Measurements from ENCODE around the gene PRR22.
"Not testable (repeated sequence)": the region's sequence is repeated elsewhere in the genome, so short reads cannot be mapped to it uniquely, and the experiment has no call there.

PRR22 gene

DNA sequence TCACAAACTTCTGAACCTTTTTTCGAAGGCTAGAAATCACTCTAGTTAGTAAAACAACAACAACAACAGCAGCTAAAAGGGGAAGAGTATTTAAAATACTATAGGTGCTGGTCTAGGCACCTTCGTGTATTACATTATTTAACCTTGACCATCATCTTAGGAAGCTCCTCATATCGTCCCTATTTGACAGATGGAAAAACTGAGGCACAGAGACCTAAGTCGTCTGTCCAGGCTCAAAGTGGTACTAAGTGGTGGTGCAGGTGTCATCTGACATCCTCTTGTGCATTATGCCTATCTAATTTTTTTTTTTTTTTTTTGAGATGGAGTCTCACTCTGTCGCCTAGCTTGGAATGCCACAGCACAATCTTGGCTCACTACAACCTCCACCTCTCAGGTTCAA is 35.0 kb downstream of the PRR22 start:
- no peak for DNase-seq

DNA sequence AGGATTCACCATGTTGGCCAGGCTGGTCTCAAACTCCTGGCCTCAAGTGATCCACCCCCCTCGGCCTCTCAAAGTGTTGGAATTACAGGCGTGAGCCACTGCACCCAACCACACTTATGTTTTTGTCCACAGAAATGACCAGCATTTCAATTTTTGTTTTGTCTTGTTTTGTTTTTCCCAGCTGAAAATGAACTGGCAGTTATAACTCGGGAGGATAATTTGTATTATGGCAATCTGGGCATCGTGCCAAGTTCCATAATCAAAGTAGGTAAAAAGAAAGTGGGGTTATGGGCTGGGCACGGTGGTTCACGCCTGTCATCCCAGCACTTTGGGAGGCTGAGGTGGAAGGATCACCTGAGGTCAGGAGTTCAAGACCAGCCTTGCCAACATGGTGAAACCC is 35.6 kb downstream of the PRR22 start:
- not testable (repeated sequence) for DNase-seq

DNA sequence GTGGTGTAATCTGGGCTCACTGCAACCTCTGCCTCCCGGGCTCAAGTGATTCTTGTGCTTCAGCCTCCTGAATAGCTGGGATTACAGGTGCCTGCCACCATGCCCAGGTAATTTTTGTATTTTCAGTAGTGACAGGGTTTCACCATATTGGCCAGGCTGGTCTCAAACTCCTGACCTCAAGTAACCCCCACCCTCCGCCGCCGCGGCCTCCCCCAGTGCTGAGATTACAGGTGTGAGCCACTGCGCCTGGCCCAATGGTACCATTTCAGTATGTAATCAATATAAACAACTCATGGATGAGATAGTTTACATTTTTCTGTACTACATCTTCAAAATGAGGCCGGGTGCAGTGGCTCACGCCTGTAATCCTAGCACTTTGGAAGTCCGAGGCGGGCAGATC is 39.5 kb downstream of the PRR22 start:
- DNase-seq: not testable (repeated sequence)

DNA sequence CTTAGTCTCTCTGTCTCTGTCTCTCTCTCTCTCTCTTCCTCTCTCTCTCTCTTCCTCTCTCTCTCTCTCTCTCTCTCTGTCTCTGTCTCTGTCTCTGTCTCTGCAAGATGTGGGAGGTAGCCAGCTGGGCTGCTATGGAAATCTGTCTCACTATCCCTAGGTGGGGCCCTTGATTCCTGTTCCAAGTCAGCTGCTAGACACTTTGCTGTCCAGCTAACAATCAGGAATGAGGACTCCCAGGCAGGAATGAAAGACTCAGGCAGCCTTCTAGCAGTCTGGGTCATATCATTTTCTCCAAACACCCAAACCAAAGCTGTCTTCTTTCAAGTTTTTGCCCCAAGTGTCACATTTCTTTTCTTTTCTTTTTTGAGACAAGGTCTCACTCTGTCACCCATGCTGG is 40.9 kb downstream of the PRR22 start:
- no peak for DNase-seq

DNA sequence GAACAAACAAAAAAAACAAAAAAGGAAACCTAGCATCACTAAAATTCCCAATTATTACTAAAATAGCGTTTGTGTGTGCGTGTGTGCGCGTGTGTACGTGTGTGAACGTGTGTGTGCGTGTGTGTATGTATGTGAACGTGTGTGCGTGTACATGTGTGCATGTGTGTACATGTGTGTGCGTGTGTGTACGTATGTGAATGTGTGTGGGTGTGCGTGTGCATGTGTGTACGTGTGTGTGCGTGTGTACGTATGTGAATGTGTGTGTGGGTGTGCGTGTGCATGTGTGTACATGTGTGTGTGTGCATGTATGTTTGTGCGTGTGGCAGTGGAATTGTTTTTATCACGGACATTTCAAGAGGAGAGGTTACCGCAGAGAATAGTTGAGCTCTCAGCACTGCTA is 42.5 kb downstream of the PRR22 start:
- no peak for DNase-seq

DNA sequence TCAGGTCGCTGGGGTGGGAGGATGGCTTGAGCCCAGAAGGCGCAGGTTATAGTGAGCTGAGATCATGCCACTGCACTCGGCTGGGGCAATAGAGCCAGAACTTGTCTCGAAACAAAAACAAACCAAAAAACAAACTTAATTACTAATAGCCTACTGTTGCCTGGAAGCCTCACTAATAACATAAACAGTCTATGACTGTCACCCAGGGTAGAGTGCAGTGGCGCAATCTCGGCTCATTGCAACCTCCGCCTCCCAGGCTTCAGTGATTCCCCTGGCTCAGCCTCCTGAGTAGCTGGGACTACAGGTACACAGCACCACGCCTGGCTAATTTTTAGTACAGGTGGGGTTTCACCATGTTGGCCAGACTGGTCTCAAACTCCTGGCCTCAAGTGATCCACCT is 46.1 kb downstream of the PRR22 start:
- no peak for DNase-seq

DNA sequence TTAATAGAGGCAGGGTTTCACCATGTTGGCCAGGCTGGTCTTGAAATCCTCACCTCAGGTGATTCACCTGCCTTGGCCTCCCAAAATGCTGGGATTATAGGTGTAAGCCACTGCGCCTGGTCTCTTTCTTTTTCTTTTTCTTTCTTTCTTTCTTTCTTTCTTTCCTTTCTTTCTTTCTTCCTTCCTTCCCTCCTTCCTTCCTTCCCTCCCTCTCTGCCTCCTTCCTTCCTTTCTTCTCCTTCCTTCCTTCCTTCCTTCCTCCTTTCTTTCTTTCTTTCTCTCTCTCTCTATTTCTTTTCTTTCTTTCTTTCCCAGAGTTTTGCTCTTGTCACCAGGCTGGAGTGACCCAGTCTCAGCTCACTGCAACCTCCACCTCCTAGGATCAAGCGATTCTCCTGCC is 51.4 kb downstream of the PRR22 start:
- not testable (repeated sequence) for DNase-seq
